ENCODE measurements around the gene LRTM1.

Gene LRTM1

GRCh38 chr3:54915181-54915580, 12.7 kb downstream of the LRTM1 start:
- 90% methylated on average over 2 of the region's 4 CpGs; no CpG with 5 or more reads in 1 of the 2 experiments for WGBS, 2 experiments (ENCODE audit: insufficient coverage in 2 of 2)
- no peaks in the 10 kb centered on the region for H3K36me3 ChIP-seq (ENCODE audit: control insufficient read depth, insufficient read depth, low read length)
- no peak overlapping the region for H3K27ac ChIP-seq (ENCODE audit: low read depth, low read length, severe bottlenecking)
- peaks cover 4% of the 10 kb centered on the region for H3K9me3 ChIP-seq (ENCODE audit: control insufficient read depth, low read length)
- no peak overlapping the region for H3K4me3 ChIP-seq (ENCODE audit: extremely low read depth, insufficient read depth, low read length, poor library complexity, severe bottlenecking)
- H3K4me1 ChIP-seq (ENCODE audit: control insufficient read depth, insufficient read depth, low read length, poor library complexity, severe bottlenecking): no peaks in the 10 kb centered on the region

- Histone ChIP-seq H3K36me3 (ENCODE audit: control insufficient read depth, insufficient read depth, low read length) (no peaks in the 10 kb centered on the region), H3K9me3 (ENCODE audit: control insufficient read depth, low read length) (peaks cover 4% of the 10 kb centered on the region), H3K4me1 (ENCODE audit: control insufficient read depth, insufficient read depth, low read length, poor library complexity, severe bottlenecking) (no peaks in the 10 kb centered on the region), H3K27ac (ENCODE audit: low read depth, low read length, severe bottlenecking) (no peak overlapping the region), H3K4me3 (ENCODE audit: extremely low read depth, insufficient read depth, low read length, poor library complexity, severe bottlenecking) (no peak overlapping the region)
- whole genome bisulfite sequencing, 2 experiments (ENCODE audit: insufficient coverage in 2 of 2): no CpG with 5 or more reads among the region's 2 CpGs
Measured at GRCh38 chr3:54914180-54914579, 13.7 kb downstream of the LRTM1 start.

- H3K36me3 ChIP-seq (ENCODE audit: control insufficient read depth, insufficient read depth, low read length): no peaks in the 10 kb centered on the region
- H3K9me3 ChIP-seq (ENCODE audit: control insufficient read depth, low read length): peaks cover 4% of the 10 kb centered on the region
- no peaks in the 10 kb centered on the region for H3K4me1 ChIP-seq (ENCODE audit: control insufficient read depth, insufficient read depth, low read length, poor library complexity, severe bottlenecking)
- no peak overlapping the region for H3K27ac ChIP-seq (ENCODE audit: low read depth, low read length, severe bottlenecking)
- WGBS, 2 experiments (ENCODE audit: insufficient coverage in 2 of 2): 92 to 100% methylated on average over 1 to 2 of the region's 2 CpGs
- no peak overlapping the region for H3K4me3 ChIP-seq (ENCODE audit: extremely low read depth, insufficient read depth, low read length, poor library complexity, severe bottlenecking)
Measured at GRCh38 chr3:54909191-54909590, 18.7 kb downstream of the LRTM1 start.

GRCh38 chr3:54906763-54907162, 21.1 kb downstream of the LRTM1 start:
- Histone ChIP-seq H3K4me3 (ENCODE audit: extremely low read depth, insufficient read depth, low read length, poor library complexity, severe bottlenecking) (no peak overlapping the region), H3K4me1 (ENCODE audit: control insufficient read depth, insufficient read depth, low read length, poor library complexity, severe bottlenecking) (peaks cover 3% of the 10 kb centered on the region), H3K27ac (ENCODE audit: low read depth, low read length, severe bottlenecking) (no peak overlapping the region), H3K36me3 (ENCODE audit: control insufficient read depth, insufficient read depth, low read length) (no peaks in the 10 kb centered on the region), H3K9me3 (ENCODE audit: control insufficient read depth, low read length) (peaks cover 4% of the 10 kb centered on the region)
- WGBS, 2 experiments (ENCODE audit: insufficient coverage in 2 of 2): 100% methylated on average over 2 of the region's 2 CpGs; no CpG with 5 or more reads in 1 of the 2 experiments

- Histone ChIP-seq H3K27ac (ENCODE audit: low read depth, low read length, severe bottlenecking) (no peak overlapping the region), H3K36me3 (ENCODE audit: control insufficient read depth, insufficient read depth, low read length) (no peaks in the 10 kb centered on the region), H3K4me1 (ENCODE audit: control insufficient read depth, insufficient read depth, low read length, poor library complexity, severe bottlenecking) (peaks cover 8% of the 10 kb centered on the region), H3K4me3 (ENCODE audit: extremely low read depth, insufficient read depth, low read length, poor library complexity, severe bottlenecking) (no peak overlapping the region), H3K9me3 (ENCODE audit: control insufficient read depth, low read length) (no peaks in the 10 kb centered on the region)
- 94 to 100% methylated on average over 2 to 3 of the region's 3 CpGs for WGBS, 2 experiments (ENCODE audit: insufficient coverage in 2 of 2)
Measured at GRCh38 chr3:54905920-54906319, 21.9 kb downstream of the LRTM1 start.

- no peak overlapping the region for H3K4me3 ChIP-seq (ENCODE audit: extremely low read depth, insufficient read depth, low read length, poor library complexity, severe bottlenecking)
- no peaks in the 10 kb centered on the region for H3K36me3 ChIP-seq (ENCODE audit: control insufficient read depth, insufficient read depth, low read length)
- WGBS, 2 experiments (ENCODE audit: insufficient coverage in 2 of 2): 90 to 100% methylated on average over 1 to 2 of the region's 2 CpGs
- H3K27ac ChIP-seq (ENCODE audit: low read depth, low read length, severe bottlenecking): no peak overlapping the region
- peaks cover 8% of the 10 kb centered on the region for H3K4me1 ChIP-seq (ENCODE audit: control insufficient read depth, insufficient read depth, low read length, poor library complexity, severe bottlenecking)
- H3K9me3 ChIP-seq (ENCODE audit: control insufficient read depth, low read length): no peaks in the 10 kb centered on the region
Measured at GRCh38 chr3:54905261-54905888, 22.5 kb downstream of the LRTM1 start.

- Histone ChIP-seq H3K36me3 (ENCODE audit: control insufficient read depth, insufficient read depth, low read length) (no peaks in the 10 kb centered on the region), H3K27ac (ENCODE audit: low read depth, low read length, severe bottlenecking) (no peak overlapping the region), H3K9me3 (ENCODE audit: control insufficient read depth, low read length) (no peaks in the 10 kb centered on the region), H3K4me1 (ENCODE audit: control insufficient read depth, insufficient read depth, low read length, poor library complexity, severe bottlenecking) (peaks cover 8% of the 10 kb centered on the region), H3K4me3 (ENCODE audit: extremely low read depth, insufficient read depth, low read length, poor library complexity, severe bottlenecking) (no peak overlapping the region)
- 84 to 96% methylated on average over 3 to 4 of the region's 4 CpGs for WGBS, 2 experiments (ENCODE audit: insufficient coverage in 2 of 2)
Measured at GRCh38 chr3:54901906-54902685, 25.8 kb downstream of the LRTM1 start.

GRCh38 chr3:54900838-54901591, 26.8 kb downstream of the LRTM1 start:
- 87 to 92% methylated on average over 7 to 8 of the region's 8 CpGs for WGBS, 2 experiments (ENCODE audit: insufficient coverage in 2 of 2)
- H3K36me3 ChIP-seq (ENCODE audit: control insufficient read depth, insufficient read depth, low read length): no peaks in the 10 kb centered on the region
- H3K4me1 ChIP-seq (ENCODE audit: control insufficient read depth, insufficient read depth, low read length, poor library complexity, severe bottlenecking): peaks cover 8% of the 10 kb centered on the region
- H3K4me3 ChIP-seq (ENCODE audit: extremely low read depth, insufficient read depth, low read length, poor library complexity, severe bottlenecking): no peak overlapping the region
- no peaks in the 10 kb centered on the region for H3K9me3 ChIP-seq (ENCODE audit: control insufficient read depth, low read length)
- peak overlapping the region; percentile 39 for H3K27ac ChIP-seq (ENCODE audit: low read depth, low read length, severe bottlenecking)

- no peak overlapping the region for H3K27ac ChIP-seq (ENCODE audit: low read depth, low read length, severe bottlenecking)
- H3K4me3 ChIP-seq (ENCODE audit: extremely low read depth, insufficient read depth, low read length, poor library complexity, severe bottlenecking): no peak overlapping the region
- H3K9me3 ChIP-seq (ENCODE audit: control insufficient read depth, low read length): no peaks in the 10 kb centered on the region
- 85 to 95% methylated on average over 5 of the region's 6 CpGs for WGBS, 2 experiments (ENCODE audit: insufficient coverage in 2 of 2)
- no peaks in the 10 kb centered on the region for H3K36me3 ChIP-seq (ENCODE audit: control insufficient read depth, insufficient read depth, low read length)
- H3K4me1 ChIP-seq (ENCODE audit: control insufficient read depth, insufficient read depth, low read length, poor library complexity, severe bottlenecking): peaks cover 8% of the 10 kb centered on the region
Measured at GRCh38 chr3:54899273-54899672, 28.6 kb downstream of the LRTM1 start.

GRCh38 chr3:54897028-54897711, 30.7 kb downstream of the LRTM1 start:
- H3K4me3 ChIP-seq (ENCODE audit: extremely low read depth, insufficient read depth, low read length, poor library complexity, severe bottlenecking): no peak overlapping the region
- peaks cover 8% of the 10 kb centered on the region for H3K4me1 ChIP-seq (ENCODE audit: control insufficient read depth, insufficient read depth, low read length, poor library complexity, severe bottlenecking)
- no peaks in the 10 kb centered on the region for H3K9me3 ChIP-seq (ENCODE audit: control insufficient read depth, low read length)
- WGBS, 2 experiments (ENCODE audit: insufficient coverage in 2 of 2): 100% methylated on average over 1 of the region's 3 CpGs; no CpG with 5 or more reads in 1 of the 2 experiments
- H3K36me3 ChIP-seq (ENCODE audit: control insufficient read depth, insufficient read depth, low read length): no peaks in the 10 kb centered on the region
- H3K27ac ChIP-seq (ENCODE audit: low read depth, low read length, severe bottlenecking): no peak overlapping the region
